Panc1 (cell line): ENCODE results near the gene ITGB1.

Source experiments
- POLR2AphosphoS5 ChIP-seq: IDR thresholded peaks from 2 replicates; pipeline ENCODE4 v1.6.1; 2012; ENCODE audit warnings: mild to moderate bottlenecking, low read depth, low read length, moderate library complexity
- TF ChIP-seq, protein P1 (sequence below): fragments of 450-650 bp; IDR thresholded peaks from 2 replicates; pipeline ENCODE4 v1.5.1; 2017; ENCODE audit warnings: mild to moderate bottlenecking

GRCh38 chr10:32985775-32986350 lies 27.8 kb upstream of the ITGB1 start:
- TF ChIP-seq POLR2AphosphoS5 = no peak
- TF ChIP-seq, protein P1, sequence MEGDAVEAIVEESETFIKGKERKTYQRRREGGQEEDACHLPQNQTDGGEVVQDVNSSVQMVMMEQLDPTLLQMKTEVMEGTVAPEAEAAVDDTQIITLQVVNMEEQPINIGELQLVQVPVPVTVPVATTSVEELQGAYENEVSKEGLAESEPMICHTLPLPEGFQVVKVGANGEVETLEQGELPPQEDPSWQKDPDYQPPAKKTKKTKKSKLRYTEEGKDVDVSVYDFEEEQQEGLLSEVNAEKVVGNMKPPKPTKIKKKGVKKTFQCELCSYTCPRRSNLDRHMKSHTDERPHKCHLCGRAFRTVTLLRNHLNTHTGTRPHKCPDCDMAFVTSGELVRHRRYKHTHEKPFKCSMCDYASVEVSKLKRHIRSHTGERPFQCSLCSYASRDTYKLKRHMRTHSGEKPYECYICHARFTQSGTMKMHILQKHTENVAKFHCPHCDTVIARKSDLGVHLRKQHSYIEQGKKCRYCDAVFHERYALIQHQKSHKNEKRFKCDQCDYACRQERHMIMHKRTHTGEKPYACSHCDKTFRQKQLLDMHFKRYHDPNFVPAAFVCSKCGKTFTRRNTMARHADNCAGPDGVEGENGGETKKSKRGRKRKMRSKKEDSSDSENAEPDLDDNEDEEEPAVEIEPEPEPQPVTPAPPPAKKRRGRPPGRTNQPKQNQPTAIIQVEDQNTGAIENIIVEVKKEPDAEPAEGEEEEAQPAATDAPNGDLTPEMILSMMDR = no peak
